SK-MEL-5 (cell line): Measurements from ENCODE around the gene DHH. TPM values are rescaled to one million over a fixed set of nuclear protein-coding genes. Genes with fewer than 3 reads are reported as not detected.

Source experiments
- DNase-seq: peaks from one replicate; pipeline ENCODE4 v3.0.0-alpha.2; 2016; ENCODE audit warnings: low read depth, low spot score
- in situ Hi-C: cut with HindIII; loops from 2 replicates; pipeline ENCODE4 v1.10.0; 2016; ENCODE audit warnings: low sequenced_read_pairs, high pct_unique_total_duplicates, low pct_unique_long_range_greater_than_20kb
- small RNA-seq, 2 experiments: library from RNA; depleted of rRNA; stranded (forward); fragments of <200 nt; gene quantifications; one replicate each; pipeline ENCODE3, GENCODE V24; 2014
- total RNA-seq: library from RNA; depleted of rRNA; stranded (reverse); fragments of >200 nt; shearing (Covaris generic); gene quantifications from 2 replicates; pipeline ENCODE4 v1.2.3, GENCODE V29; 2014; rRNA removed

The DHH gene
- total RNA-seq, 1 experiment from 2014 or later, result 0.05 TPM

DNA sequence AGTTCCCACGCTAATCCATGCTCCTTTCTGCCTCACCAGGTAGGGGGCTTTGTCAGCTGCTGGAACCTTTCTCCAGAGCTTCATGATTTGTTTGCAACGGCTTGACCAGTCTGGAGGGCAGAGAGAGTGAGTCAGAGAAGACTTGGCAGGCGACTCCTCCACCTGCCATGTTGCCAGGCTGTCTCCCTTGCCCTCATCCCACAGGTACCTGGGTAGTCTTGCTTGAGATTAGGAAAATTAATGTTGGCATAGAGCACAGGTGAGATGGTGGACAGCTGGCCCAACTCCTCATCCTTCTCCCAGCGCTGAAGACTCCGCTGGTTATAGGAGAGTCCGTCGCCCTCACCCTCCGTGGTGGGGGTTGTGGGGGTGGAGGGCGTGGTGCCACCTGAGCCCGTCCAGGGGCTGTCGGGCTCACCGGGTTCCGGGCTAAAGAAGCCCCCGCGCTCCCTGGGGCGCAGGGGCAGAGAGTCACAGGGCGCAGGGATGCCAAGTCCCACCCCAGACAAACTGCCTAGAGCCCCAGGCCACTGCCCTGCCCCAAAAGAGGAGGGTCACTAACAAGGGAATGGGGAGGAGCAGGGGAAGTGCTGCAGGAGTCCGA is 52.6 kb downstream of the DHH start:
- DNase-seq, result no peak
- in situ Hi-C loops, result no loop called here

DNA sequence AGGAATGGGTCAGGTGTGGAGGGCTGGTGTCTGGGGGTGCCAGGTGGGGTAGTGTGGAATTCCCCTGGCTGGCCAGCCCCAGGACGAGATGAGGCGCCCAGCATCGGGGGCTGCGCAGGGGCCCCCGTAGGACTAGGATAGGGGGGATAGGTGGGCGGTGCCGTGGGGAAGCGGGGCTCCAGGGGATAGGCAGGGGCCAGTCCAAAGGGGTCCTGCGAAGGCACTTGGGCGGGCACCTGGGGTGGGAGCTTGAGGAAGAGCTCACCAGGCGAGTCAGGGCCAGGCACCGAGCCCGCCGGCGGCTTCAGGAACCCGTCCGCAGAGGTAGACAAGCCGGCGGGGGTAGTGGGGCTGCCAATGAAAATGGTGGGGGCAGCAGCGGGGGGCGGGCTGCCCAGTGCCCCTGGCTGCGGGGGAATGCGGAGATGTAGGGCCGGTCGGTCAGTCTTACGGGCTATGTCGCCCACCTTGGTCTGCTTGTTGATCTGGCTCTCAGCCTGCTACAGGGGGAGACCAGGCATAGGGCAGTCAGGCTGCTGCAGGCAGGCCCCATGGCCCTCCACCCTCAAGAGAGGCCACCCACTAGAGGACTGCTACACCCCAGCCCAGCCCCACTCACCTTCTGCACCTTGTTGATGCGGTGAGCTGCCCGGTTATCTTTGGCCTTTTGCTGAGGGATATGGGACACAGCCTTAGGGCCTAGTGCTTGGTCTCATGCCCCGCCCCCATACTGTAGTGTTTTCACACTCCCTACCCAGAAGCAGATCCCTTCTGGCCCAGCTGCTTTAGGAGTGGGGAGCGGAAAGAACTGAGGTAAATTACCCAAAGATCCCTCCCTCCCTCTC is 53.3 kb downstream of the DHH start:
- DNase-seq, result no peak
- in situ Hi-C loops, result no loop called here

DNA sequence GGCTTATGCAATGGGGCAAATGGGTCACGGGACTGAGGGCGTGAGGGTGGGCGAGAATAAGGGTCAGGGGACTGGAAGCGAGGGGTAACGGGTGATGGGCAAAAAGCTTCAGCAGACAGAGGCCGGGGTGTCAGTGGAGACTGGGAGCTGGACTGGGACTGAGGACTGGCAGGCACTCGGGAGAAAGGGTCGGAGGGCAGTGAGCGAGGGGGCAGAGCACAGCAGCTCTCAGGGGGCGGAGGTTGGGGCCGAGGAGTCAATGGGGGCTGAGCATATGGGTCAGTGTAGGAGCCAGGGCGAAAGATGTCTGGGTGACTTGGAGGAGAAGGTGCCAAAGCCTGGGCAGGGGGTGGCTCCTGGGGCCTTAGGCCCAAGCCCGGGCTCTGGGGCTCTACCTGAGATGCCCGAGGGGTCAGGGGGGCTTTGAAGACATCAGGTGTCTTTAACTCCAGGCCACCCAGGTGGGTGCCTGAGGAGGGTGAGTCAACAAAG is 54.2 kb downstream of the DHH start:
- in situ Hi-C loops, result no loop called here
- no peak for DNase-seq

DNA sequence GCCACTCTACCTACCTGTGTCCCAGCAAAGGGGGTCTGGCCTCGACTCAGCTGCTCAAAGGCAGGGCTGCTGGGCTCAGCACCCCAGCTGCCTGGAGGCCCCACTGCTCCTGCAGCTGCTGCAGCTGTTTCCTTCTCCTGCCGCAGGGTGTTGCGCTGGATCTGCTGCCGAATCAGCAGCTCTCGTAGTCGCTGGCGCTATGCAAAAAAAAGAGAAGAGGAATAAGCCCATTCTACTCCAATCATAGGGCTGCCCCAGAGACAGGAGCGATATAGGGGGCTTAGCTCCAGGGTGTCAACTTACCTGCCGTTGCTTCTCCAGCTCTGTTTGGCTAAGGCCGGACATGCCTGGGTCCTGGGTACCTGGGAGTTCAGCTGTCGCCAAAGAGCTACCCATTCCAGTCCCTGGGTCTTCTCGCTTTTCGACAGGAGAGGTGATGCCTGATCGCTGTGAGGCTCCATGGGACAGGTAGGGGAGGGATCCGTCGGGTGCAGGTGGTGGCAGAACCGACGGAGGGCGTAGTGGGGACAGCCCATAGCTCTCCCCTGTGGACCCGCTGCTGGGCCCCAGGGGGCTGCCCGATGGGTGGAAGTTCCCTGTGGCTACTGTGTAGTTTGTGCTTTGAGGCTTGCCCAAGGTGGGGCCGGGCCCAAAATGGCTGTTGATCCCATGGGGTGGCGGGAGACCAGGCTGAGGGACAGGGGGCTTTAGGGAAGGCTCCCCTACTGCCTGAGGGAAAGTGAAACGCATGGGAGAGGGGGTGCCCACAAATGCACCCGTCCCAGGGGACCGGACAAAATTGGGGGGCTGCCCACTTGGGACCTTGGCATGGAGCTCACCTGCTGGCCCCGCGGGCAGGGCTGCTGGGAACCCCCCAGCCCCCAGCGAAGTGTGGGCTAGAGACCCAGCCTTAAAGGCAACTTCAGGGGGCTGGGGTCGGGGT is 54.9 kb downstream of the DHH start:
- in situ Hi-C loops, result no loop called here
- no peak for DNase-seq

DNA sequence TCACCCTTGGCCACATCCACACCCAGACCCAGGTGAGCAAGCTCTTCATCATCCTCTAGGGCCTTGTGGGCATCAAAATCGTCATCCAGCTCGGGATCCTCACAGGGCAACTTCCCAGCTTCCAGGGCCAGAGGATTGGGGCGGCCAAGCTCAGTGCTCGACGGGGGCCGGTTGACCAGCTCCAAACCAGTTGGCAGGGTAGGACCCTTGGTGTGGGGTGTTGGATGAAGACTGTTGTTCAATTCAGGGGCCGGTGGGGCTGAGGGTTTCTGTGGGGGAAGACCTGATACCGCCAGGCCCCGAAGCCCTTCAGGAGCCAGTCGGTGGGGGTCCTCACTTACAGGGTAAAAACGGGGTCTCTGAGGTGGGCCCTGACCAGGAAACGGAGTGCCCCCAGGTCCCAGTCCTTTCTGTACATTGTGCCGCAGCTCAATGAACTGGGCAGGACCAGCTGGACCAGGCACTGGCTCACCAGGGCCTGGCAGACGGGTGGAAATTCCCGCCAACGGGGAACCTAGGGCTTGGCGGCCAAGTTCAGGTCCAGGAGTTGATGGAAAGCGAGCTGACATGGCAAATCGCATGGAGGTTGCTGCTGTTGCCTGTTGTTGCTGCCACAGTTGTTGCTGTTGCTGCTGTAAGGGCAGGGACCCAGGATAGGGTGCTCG is 56.2 kb downstream of the DHH start:
- DNase-seq, result no peak
- in situ Hi-C loops, result no loop called here

DNA sequence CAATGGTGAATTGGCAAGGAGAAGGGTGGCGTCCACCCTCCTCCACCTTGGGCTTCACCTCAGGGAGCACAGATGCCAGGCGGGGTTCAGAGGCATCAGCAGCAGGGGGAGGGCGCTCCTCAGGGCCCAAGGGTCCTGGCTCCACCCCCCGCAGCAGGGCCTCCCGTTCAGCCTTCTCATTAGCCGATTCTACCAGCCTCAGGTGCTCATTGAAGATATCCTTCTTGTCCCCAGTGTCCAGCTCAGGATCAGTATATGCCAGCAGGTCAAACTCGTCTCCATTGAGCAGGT is 56.7 kb downstream of the DHH start:
- DNase-seq, result no peak
- in situ Hi-C loops, result no loop called here

DNA sequence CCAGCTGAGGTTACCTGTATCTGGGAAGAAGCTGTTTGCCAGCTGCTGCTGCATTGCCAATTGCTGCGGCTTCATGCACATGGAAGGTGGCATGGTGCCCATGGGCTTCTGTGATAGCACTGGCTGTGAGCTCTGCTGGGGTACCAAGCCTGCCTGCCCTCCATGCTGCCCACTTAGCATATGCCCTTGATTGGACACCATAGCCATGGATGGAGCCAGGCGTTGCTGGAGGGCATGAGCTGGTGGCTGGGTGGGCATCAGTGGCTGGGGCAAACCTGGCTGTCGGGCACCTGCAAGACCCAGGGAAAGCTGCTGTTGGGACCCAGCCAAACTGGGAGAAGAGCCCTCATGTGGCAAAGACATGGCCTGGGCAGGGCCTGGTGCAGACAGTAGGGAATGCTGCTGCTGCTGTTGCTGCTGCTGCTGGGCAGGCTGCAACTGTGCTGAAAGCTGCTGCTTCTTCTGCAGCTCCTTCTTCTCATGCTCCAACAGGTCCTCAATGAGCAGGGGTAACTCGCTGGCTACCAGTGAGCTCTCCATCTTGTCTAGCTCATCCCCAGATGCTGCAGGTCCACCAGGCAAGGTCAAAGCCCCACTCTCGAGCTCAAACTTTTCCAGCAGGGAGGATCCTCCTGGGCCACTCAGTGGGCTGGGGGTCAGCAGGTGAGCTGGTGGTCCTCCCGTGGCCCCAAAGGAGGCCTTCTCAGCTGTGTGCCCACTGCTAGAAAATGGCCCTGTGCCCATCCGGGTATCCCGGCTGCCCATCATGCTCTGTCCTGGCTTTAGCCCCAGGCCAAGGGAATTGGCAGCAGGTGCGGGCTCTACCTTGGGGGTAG is 57.3 kb downstream of the DHH start:
- no peak for DNase-seq
- in situ Hi-C loops, result no loop called here

Small RNA genes lying within 50 kb of the gene (small RNA-seq; reads per million reads assigned to genes)
- 0 reads per million in 2 experiments for gene RF00019

Other genes with a start within 250 kb of the DHH start
- 86.4 and 86.9 TPM in 2 replicates for gene DDX23, start 242.6 kb downstream of the DHH start, total RNA-seq
- 0.11 and 0.13 TPM in 2 replicates for gene RND1, start 228.9 kb downstream of the DHH start, total RNA-seq
- gene FKBP11, start 169.3 kb downstream of the DHH start, total RNA-seq, result 10.8 and 12.2 TPM in 2 replicates
- gene ARF3, start 137.3 kb downstream of the DHH start, total RNA-seq, result 92.3 and 95.8 TPM in 2 replicates
- gene WNT10B, start 123.1 kb downstream of the DHH start, total RNA-seq, result 3.4 and 5.1 TPM in 2 replicates
- not detected in 2 replicates for gene WNT1, start 116.5 kb downstream of the DHH start, total RNA-seq
- gene DDN, start 95.4 kb downstream of the DHH start, total RNA-seq, result 0.03 TPM in 1 of 2 replicates, not detected in the other
- gene PRKAG1, start 76.0 kb downstream of the DHH start, total RNA-seq, result 115 and 133 TPM in 2 replicates
- gene KMT2D, start 34.0 kb downstream of the DHH start, total RNA-seq, result 14.5 and 16.1 TPM in 2 replicates
- gene RHEBL1, start 24.8 kb downstream of the DHH start, total RNA-seq, result 5.2 and 7.8 TPM in 2 replicates
- 20.6 and 21.7 TPM in 2 replicates for gene LMBR1L, start 16.0 kb upstream of the DHH start, total RNA-seq
- 1,958 and 1,976 TPM in 2 replicates for gene TUBA1B, start 36.6 kb upstream of the DHH start, total RNA-seq
- gene TUBA1A, start 94.3 kb upstream of the DHH start, total RNA-seq, result 147 and 170 TPM in 2 replicates
- gene TUBA1C, start 170.3 kb upstream of the DHH start, total RNA-seq, result 315 and 342 TPM in 2 replicates
- not detected in 2 replicates for gene PRPH, start 200.3 kb upstream of the DHH start, total RNA-seq
- gene TROAP, start 228.5 kb upstream of the DHH start, total RNA-seq, result 17.9 and 28.6 TPM in 2 replicates
- 3.5 and 3.6 TPM in 2 replicates for gene C1QL4, start 242.4 kb upstream of the DHH start, total RNA-seq